ENCODE measurements around the gene ATP11B.

The ATP11B gene

DNA sequence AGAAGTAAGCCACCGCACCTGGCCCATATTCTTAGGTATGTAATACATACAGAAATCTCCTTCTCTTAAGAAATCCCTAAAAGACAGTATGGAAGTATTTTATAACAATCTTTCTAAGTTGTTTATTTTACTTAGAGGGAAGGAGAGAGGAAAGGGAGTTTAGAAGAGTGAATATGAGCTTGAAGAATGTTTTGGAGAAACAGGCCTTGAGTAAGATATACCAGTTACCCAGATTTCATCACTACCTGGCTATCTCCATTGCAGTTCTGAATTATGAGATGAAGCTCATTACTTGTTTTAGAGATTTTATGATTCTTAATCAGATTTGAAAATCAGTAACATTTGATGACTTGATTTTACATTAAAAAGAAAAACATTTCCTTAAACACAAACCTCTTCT is 115.2 kb downstream of the ATP11B start:
- no peak for DNase-seq (ENCODE audit: low read depth in 1 of 2, low spot score in 1 of 2)

GRCh38 chr3:182909318-182910040 is 116.2 kb downstream of the ATP11B start:
- no peak for DNase-seq (ENCODE audit: low read depth in 1 of 2, low spot score in 1 of 2)

- DNase-seq (ENCODE audit: low read depth in 1 of 2, low spot score in 1 of 2): no peak
Measured at GRCh38 chr3:182910936-182911781, 117.9 kb downstream of the ATP11B start.

GRCh38 chr3:182911782-182912111 is 118.4 kb downstream of the ATP11B start:
- DNase-seq (ENCODE audit: low read depth in 1 of 2, low spot score in 1 of 2): no peak

GRCh38 chr3:182912474-182912873 is 119.2 kb downstream of the ATP11B start:
- no peak for DNase-seq (ENCODE audit: low read depth in 1 of 2, low spot score in 1 of 2)

GRCh38 chr3:182913889-182914288 is 120.6 kb downstream of the ATP11B start:
- no peak for DNase-seq (ENCODE audit: low read depth in 1 of 2, low spot score in 1 of 2)

DNA sequence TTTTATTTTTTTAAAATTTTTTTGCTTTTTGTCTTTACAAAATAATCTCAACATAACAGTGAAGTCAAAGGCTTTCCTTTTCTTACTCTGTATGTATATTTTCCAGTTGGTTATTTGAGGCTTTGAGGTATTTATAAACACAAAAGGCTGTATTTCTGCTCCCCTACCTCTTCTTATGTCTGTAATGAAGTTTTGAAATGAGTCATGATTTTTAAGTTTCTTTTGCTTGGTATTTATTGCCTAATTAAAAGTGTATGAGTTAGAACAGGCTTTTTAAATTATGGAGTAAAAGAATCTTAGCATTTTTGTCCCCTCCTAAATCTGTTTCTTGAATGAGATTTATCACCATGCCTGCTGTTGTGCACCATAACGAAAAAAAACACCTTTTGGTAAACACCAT is 121.0 kb downstream of the ATP11B start:
- DNase-seq (ENCODE audit: low read depth in 1 of 2, low spot score in 1 of 2): no peak

GRCh38 chr3:182917134-182917533 is 123.8 kb downstream of the ATP11B start:
- DNase-seq (ENCODE audit: low read depth in 1 of 2, low spot score in 1 of 2): no peak

DNA sequence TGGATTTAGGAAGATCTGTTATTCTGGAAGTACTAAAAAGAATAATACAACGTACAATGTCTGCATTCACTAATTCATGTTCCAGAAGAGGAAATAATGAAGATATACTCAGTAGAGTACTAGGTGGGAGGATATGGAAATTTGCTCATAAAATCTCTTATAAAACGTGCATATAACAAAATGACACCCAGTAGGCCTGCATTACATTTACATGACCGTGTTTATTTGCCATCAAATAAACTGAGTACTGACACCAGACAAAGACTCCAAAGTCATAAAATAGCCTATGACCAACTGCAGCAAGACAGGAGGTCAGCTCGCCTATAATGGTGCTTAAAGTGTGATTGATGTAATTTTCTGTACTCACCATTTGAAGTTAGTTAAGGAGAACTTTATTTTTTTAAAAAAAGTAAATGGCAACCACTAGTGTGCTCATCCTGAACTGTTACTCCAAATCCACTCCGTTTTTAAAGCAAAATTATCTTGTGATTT is 126.6 kb downstream of the ATP11B start:
- no peak for DNase-seq (ENCODE audit: low read depth in 1 of 2, low spot score in 1 of 2)

DNA sequence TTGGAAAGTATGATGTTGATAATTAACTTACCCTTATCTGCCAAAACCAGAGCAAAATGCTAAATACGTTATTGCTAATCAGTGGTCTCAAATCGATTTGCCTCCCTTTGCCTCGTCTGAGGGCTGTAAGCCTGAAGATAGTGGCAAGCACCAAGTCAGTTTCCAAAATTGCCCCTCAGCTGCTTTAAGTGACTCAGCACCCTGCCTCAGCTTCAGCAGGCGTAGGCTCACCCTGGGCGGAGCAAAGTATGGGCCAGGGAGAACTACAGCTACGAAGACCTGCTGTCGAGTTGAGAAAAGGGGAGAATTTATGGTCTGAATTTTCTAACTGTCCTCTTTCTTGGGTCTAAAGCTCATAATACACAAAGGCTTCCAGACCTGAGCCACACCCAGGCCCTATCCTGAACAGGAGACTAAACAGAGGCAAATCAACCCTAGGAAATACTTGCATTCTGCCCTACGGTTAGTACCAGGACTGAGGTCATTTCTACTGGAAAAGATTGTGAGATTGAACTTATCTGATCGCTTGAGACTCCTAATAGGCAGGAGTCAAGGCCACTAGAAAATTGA is 127.3 kb downstream of the ATP11B start:
- DNase-seq (ENCODE audit: low read depth in 1 of 2, low spot score in 1 of 2): no peak

DNA sequence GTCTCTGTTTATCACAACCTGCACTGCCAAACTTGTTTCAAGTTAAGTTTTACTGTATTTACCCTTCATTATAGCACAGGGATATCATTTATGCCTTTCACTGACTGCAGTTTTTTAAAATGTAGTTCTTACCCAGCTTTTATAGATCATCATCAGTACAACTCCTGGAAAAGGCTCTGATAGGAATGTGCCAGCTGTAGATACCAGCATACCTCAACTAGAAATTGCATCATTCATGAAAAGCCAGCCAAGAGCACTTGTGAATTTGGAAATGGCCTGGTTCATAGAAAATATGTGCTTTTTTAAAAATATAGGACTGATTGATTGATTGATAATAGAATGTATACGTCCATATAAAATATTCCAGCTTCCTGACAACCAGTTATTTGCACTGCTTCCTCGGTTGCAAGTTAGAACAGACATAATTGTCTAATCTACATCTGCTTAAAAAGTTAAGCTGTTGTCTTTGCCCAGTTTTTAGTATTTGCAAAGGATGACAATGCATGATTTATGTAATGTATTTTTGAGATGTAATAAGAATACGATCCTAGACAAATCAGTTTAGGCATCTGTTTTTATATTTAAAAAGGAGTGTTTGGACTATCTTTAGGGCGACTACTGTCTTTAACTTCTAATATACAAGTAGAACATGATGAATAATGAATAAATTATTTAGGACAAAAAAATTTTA is 128.5 kb downstream of the ATP11B start:
- DNase-seq (ENCODE audit: low read depth in 1 of 2, low spot score in 1 of 2): no peak

DNA sequence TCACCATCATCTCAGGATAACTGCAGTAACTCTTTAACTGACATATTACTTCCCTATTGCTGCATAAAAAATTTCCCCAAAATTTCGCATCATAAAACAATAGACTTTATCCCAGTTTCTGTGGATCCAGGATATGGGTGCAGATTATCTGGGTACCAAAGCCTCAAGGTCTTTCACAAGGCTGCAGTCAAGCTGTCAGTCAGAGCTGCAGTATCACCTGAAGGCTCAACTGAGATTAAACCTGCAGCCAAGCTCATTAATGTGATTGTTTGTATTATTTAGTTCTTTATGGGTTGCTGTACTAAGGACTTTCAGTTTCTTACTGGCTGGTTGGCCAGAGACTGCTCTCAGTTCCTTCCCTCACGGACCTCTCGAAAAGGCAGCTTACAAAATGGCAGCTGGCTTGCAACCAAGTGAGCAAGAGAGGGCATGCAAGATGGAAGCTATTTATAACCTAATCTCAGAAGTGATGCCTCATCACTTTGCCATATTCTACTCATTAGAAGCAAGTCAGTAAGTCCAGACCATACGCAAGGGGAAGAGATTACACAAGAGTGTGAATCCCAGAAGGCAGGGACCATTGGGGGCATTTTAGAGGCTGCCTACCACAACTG is 132.1 kb downstream of the ATP11B start:
- no peak for DNase-seq (ENCODE audit: low read depth in 1 of 2, low spot score in 1 of 2)

- DNase-seq (ENCODE audit: low read depth in 1 of 2, low spot score in 1 of 2): no peak
Measured at GRCh38 chr3:182925944-182926337, 132.6 kb downstream of the ATP11B start.

DNA sequence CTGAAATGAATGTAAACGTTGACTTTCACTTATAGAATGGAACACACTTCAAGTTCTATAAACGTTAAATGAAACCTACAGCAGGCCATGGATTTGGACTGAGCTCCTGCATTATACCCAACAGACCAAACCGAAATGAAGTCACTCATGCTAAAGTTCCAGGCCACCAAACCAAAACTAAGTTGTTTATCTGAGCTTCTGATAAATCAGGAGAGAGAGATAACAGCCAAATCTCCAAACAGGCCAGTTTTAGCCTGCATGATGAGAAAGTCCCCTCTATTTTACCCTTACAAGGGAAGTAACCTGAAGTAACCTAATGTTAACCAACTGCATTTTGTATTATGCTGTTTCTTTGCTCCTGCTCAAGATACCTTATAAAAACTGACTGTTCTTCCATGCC is 142.5 kb downstream of the ATP11B start:
- DNase-seq (ENCODE audit: low read depth in 1 of 2, low spot score in 1 of 2): no peak

GRCh38 chr3:182936239-182936917 is 143.1 kb downstream of the ATP11B start:
- no peak for DNase-seq (ENCODE audit: low read depth in 1 of 2, low spot score in 1 of 2)

DNA sequence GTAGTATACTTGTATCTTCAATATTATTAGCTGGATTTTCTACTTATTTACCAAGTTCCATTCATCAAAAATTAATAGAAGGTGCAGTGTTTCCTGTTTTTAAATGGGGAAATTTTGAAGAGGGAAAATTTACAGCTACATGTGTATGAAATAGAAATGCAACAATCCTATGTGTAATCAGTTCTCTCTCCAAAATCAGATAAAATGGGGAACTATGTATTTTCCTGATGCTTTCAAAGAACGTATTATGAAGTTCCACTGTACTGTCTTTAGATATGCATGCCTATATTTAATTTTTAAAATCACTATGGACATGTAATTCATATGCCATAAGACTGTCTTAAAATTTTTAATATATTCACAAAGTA is 143.6 kb downstream of the ATP11B start:
- no peak for DNase-seq (ENCODE audit: low read depth in 1 of 2, low spot score in 1 of 2)

DNA sequence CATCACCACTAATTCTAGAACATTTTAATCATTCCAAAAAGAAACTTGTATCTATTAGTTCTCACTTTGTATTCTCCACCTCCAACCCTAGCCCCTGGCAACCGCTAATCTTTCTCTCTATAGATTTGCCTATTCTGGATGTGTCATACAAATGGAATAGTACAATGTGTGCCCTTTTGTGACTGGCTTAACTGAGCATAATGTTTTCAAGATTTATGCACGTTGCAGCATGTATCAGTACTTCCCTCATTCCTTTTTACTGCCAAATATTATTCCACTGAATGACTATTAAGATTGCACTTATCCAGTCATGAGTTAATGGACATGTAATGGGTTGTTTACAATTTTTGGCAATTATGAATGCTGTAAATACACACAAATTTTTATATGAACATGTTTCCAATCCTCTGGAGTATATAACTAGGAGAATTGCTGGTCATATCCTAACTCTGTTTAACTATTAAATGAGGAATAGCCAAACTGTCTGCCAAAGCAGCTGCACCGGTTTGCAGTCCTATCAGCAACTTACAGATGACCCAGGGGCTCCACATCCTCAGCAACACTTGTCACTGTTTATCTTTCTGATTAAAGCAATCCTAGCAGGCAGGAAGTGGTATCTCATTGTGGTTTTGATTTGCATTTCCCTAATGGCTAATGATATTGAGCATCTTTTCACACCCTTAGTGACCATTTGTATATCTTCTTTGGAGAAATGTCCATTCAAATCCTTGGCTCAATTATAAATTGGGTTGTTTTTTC is 144.2 kb downstream of the ATP11B start:
- no peak for DNase-seq (ENCODE audit: low read depth in 1 of 2, low spot score in 1 of 2)

DNA sequence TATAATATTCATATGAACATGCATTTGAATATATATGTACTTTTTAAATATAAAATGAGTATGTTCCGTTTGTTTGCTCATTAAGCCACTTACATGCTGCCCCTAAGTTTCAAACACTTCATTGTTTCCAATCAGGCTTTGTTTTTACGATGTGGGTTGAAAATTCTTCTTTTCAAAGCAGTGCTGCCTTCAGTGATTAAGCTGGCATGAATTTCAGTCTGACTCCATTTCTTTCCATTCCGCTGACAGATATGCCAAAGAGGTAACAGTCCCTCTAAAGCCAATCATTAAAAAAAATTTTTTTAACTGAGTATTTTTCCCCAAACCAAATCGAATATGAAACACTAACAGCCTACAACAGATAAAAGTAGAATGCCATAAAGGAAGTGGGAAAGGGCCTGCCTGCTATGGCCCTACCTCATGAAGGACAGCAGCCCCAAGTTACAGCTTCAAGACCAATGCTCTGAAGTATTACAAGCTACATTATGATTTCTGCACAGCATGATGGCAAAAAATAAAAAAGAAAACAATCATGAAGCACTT is 147.0 kb downstream of the ATP11B start:
- no peak for DNase-seq (ENCODE audit: low read depth in 1 of 2, low spot score in 1 of 2)

DNA sequence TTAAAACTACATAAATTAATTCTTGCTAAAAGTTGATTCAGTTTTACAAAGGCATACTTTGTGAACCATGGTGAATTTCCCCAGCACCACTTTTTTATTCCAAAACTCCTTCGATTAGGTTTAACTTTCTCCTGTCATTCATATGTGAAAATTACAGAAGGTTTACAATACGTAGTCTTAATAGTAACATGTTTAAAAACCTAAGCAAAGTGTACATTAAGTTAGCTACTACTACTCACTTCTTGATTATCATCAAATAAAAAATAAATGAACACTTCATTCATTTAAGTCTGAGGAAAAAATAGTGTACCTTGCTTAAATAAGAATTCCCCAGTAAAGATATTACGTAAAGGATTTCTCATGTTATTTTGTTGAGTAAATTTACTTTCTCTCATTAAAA is 148.4 kb downstream of the ATP11B start:
- DNase-seq (ENCODE audit: low read depth in 1 of 2, low spot score in 1 of 2): no peak

DNA sequence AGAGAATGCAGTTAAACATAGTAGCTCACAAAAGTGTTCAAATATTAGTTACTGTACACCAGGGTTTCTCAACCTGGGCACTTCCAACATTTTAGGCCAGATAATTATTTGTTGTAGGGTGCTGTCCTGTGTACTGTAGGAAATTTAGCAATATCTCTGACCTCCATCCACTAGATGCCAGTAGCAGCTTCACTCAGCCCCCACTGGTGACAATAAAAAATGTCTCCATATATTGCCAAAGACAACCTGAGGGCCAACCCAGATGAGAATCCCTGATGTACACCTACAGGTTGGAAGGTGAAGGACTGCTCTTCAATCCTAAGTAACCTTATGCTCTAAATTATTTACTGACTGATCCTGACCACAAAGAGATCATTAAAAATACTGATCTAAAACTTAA is 154.6 kb downstream of the ATP11B start:
- no peak for DNase-seq (ENCODE audit: low read depth in 1 of 2, low spot score in 1 of 2)
